Measurements from ENCODE around the gene HMSD.

Gene HMSD

DNA sequence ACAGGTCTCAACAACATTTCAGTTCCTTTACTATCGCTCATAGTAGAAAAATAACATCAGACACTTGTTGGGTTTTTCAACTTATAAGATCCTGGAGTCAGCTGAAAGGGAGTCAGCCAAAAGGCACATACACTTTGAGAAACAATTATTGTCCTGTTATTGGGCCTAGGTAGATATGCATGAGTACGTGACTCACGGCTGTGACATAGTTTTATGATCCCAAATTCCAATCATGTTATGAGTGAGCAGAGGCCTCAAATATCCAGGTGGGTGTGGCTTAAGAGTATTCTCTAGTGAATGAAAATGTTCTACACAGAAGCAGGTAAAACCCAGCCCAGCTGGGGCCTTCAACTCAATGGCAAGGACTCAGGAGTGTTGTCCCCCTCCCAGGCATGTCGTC, 47.9 kb downstream of the HMSD start:
- DNase-seq: no peak

DNA sequence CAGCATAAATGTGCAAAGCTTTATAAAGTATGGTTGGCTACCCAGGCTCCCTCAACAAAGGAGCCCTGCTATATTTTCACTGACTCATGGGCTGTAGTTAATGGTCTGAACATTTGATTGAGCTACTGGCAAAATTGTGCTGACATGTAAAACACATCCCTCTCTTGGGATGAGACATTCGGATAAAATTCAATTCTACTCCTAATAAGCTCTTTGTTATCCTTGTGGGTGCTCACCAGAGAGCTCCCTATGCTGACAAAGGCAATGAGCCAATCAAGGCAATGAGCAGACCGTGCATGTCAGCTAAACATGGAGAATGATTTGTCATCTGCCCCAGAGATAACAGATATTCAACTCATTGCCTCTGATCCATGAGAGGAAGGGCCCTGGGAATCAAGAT, 48.5 kb downstream of the HMSD start:
- no peak for DNase-seq

DNA sequence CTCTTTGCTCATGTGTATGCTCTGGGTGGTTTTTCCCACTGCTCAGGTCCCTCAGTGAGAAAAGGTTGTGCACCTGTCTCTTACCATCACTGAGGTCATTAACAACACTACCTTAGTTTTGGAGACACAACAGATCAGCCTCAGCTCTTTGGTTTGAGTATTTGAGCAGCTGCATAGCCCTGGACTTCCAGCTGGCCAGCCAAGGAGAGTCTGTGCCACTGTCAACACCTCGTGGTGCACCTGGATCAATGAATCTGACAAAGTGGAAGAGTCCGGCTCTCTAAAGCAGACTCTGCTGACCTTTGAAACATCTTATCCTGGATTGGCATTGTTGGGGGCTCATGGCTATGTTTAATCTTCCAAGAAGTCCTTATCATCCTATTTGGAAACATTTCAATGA, 50.8 kb downstream of the HMSD start:
- no peak for DNase-seq

DNA sequence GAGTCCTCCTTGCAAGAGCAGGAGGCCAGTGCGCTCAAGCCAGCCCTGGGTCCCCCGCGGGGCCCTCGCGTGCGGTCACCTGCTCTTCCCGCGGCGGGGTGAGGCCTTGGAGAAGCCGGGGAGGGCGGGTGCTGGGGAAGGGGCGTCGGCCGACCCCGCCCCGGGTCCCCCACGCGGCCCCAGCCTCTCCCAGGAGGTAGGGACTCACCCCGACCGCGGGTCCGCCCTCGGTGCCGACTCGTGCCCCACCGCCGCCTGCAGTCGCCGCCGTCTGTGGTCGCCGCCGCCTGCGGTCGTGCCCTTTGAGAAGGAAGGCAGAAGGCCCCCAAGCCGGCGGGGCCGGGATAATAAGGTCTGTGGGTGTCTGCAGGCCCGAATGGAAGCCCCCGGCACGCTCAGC, 53.5 kb downstream of the HMSD start:
- DNase-seq: no peak

DNA sequence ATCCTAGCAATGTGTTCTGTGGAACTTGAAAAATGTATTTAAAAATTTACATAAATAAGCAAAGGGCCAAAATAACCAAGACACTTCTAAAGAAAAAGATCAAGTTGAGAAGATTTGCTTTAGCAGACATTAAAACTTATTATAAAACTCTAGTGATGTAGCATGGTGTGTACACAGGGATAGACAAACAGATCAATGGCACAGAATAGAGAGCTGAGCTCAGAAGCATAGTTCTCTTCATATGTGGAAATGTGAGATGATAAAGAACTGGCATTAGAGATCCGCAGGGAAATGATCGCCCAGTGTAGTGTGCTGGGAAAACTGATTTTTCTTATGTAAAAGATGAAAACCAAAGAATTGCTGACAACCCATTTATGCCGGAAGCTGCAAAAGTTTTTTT, 60.2 kb downstream of the HMSD start:
- no peak for DNase-seq
